SK-N-MC (cell line): ENCODE measurements around the gene CCDC71.
A peak's percentile ranks its signal among the peaks of the same experiment; 100 is the strongest.

Experiments
- DNase-seq: peaks from one replicate; pipeline ENCODE4 v3.0.0-alpha.2; 2011; ENCODE audit warnings: low read depth, low spot score
- H3K27ac ChIP-seq: fragments of 200-600 bp; sonication (generic); 2 replicates; pipeline ENCODE4 v1.5.1; 2016; ENCODE audit warnings: mixed run types
- H3K36me3 ChIP-seq: fragments of 200-600 bp; sonication (generic); 2 replicates; pipeline ENCODE4 v1.6.1; 2017; ENCODE audit warnings: antibody characterized with exemption, low read length, mixed read lengths; ENCODE audit not compliant: insufficient read depth
- H3K4me3 ChIP-seq: fragments of 200-600 bp; sonication (generic); 2 replicates; pipeline ENCODE4 v1.5.1; 2016
- H3K9ac ChIP-seq: fragments of 200-600 bp; sonication (generic); 2 replicates; pipeline ENCODE4 v1.8.0; 2017; ENCODE audit warnings: mixed run types, mixed read lengths; ENCODE audit not compliant: insufficient read length
- H3K9me3 ChIP-seq: fragments of 200-600 bp; sonication (generic); 2 replicates; pipeline ENCODE4 v1.6.1; 2017; ENCODE audit warnings: low read depth, mild to moderate bottlenecking, antibody characterized with exemption, low read length, moderate library complexity, mixed read lengths
- EZH2 ChIP-seq: fragments of 200-600 bp; sonication (generic); IDR thresholded peaks from one replicate; pipeline ENCODE4 v1.6.1; 2017; ENCODE audit warnings: antibody characterized with exemption
- FOXP2 ChIP-seq: optimal IDR thresholded peaks from 2 replicates; pipeline ENCODE3; 2011; ENCODE audit warnings: mild to moderate bottlenecking, moderate library complexity; ENCODE audit not compliant: insufficient read depth; ENCODE audit errors: extremely low read length, control extremely low read depth
- POLR2AphosphoS5 ChIP-seq: IDR thresholded peaks from 2 replicates; pipeline ENCODE4 v1.6.1; 2012; ENCODE audit warnings: mild to moderate bottlenecking, low read depth, low read length, borderline replicate concordance

CCDC71 gene

DNA sequence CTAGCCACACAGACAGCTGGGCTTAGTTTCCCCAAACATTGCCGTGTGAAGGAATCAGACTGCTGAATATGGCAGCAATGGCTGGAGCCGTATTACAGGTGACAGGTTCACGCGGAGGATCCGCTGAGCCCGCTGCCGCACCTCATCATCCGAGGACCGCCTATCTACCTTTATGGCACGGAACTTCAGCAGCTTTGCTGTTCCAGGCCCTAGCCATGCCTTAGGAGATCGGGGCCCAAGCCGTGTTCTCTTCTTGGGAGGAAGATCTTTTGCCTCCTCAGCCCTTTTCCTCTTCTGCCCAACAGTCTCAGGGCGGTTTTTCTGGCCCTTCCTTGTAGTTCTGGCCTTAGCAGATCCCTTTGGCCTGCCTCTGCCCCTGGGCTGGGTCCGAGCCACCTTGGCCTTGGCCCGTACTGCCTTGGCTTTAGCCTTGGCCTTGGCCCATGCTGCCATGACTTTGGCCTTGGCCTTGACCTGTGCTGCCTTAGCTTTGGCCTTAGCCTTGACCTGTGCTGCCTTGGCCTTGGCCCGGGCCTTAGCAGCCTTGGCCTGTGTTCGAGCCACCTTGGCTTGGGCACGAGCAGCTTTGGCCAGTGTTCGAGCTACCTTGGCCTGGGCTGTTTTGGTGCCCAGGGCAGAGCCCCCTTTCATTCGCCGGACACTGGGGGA lies 3.2 kb downstream of the CCDC71 start:
- no peak for TF ChIP-seq FOXP2
- no peak for TF ChIP-seq EZH2
- no peak for TF ChIP-seq POLR2AphosphoS5
- H3K36me3 ChIP-seq = peaks cover 5% of the 10 kb centered on the region; the same call in 1 of the 2 replicates
- H3K9me3 ChIP-seq = no peaks in the 10 kb centered on the region
- H3K27ac ChIP-seq = no peak overlapping the region
- H3K9ac ChIP-seq = no peak overlapping the region
- H3K4me3 ChIP-seq = no peak overlapping the region
- DNase-seq = no peak

- Histone ChIP-seq H3K9ac (no peak overlapping the region), H3K9me3 (no peaks in the 10 kb centered on the region), H3K36me3 (peaks cover 5% of the 10 kb centered on the region; the same call in 1 of the 2 replicates), H3K27ac (no peak overlapping the region), H3K4me3 (no peak overlapping the region)
- DNase-seq = no peak
- TF ChIP-seq EZH2 (no peak), POLR2AphosphoS5 (0 out of 2 replicates have a peak, but pooled peaks have one; percentile 13)
These were observed 4.2 kb downstream of the CCDC71 start for GRCh38 chr3:49161808-49162530.

GRCh38 chr3:49161197-49161596 lies 4.9 kb downstream of the CCDC71 start:
- Histone ChIP-seq H3K36me3 (peaks cover 5% of the 10 kb centered on the region; the same call in 1 of the 2 replicates), H3K4me3 (no peak overlapping the region), H3K9ac (no peak overlapping the region), H3K27ac (no peak overlapping the region), H3K9me3 (no peaks in the 10 kb centered on the region)
- TF ChIP-seq POLR2AphosphoS5 (0 out of 2 replicates have a peak, but pooled peaks have one; percentile 2), FOXP2 (no peak), EZH2 (no peak)
- no peak for DNase-seq

- Histone ChIP-seq H3K9ac (no peak overlapping the region), H3K4me3 (no peak overlapping the region), H3K9me3 (no peaks in the 10 kb centered on the region), H3K36me3 (peaks cover 5% of the 10 kb centered on the region; the same call in 1 of the 2 replicates), H3K27ac (no peak overlapping the region)
- no peak for DNase-seq
- TF ChIP-seq POLR2AphosphoS5 = no peak; the same call in 1 of the 2 replicates
- TF ChIP-seq FOXP2 = no peak
- TF ChIP-seq EZH2 = no peak
These were observed 7.3 kb downstream of the CCDC71 start for GRCh38 chr3:49158792-49159191.

- H3K9me3 ChIP-seq = no peaks in the 10 kb centered on the region
These were observed 7.9 kb downstream of the CCDC71 start for GRCh38 chr3:49158103-49158709.

DNA sequence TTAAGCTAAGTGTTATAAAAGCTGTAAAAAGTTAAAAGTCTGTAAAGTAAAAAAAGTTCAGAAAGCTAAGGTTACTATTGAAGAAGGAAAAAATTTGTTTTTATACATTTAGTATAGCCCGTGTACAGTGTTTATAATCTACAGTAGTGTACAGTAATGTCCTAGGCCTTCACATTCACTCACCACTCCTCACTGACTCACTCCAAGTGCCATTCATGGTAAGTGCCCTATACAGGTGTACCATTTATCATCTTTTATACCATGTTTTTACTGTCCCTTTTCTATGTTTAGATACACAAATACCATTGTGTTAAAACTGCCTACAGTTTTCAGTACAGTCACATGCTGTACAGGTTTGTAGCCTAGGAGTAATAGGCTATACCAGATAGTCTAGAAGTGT lies 8.8 kb downstream of the CCDC71 start:
- Histone ChIP-seq H3K27ac (no peak overlapping the region), H3K4me3 (no peak overlapping the region), H3K36me3 (no peaks in the 10 kb centered on the region), H3K9me3 (no peaks in the 10 kb centered on the region), H3K9ac (no peak overlapping the region)
- DNase-seq = no peak
- no peak for TF ChIP-seq POLR2AphosphoS5
- no peak for TF ChIP-seq FOXP2
- no peak for TF ChIP-seq EZH2

More at GRCh38 chr3:49158103-49158709, 7.9 kb downstream of the CCDC71 start:
- TF ChIP-seq POLR2AphosphoS5 = no peak; the same call in 1 of the 2 replicates
- no peak for TF ChIP-seq FOXP2
- no peak for TF ChIP-seq EZH2
- no peak for DNase-seq
- Histone ChIP-seq H3K9ac (no peak overlapping the region), H3K27ac (no peak overlapping the region), H3K36me3 (no peaks in the 10 kb centered on the region; the same call in 1 of the 2 replicates), H3K4me3 (no peak overlapping the region)

DNA sequence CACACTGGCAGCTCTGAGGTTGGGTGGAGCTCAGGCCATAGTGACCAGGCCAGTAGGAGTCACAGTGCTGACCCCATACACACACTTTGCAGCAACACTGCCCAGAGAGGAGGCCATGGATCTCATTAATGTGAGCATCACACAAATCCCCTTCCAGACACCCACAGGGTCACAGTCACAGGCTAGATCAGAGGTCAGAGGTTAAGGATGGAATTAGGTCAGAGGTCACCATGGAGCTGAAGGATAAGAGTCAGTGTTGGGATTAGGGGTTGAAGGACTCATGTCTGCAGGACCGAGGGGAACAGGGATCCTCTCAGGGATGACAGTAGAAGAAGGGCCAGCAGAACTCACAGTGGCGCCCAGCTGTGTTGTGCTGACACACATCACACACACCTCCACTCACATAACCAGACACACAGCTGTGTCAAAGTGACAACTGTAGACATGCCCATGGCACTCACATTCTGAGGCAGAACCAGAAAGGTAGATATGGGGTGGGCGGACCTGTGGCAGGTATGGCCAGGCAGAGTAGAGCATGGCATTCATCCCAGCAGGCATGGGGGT lies 12.7 kb downstream of the CCDC71 start:
- Histone ChIP-seq H3K9ac (no peak overlapping the region), H3K4me3 (no peak overlapping the region), H3K27ac (no peak overlapping the region), H3K9me3 (no peaks in the 10 kb centered on the region), H3K36me3 (no peaks in the 10 kb centered on the region)
- DNase-seq = no peak
- TF ChIP-seq EZH2 (no peak), FOXP2 (no peak), POLR2AphosphoS5 (no peak)

- Histone ChIP-seq H3K4me3 (no peak overlapping the region), H3K36me3 (no peaks in the 10 kb centered on the region), H3K9me3 (no peaks in the 10 kb centered on the region), H3K27ac (no peak overlapping the region), H3K9ac (no peak overlapping the region)
- TF ChIP-seq FOXP2 (no peak), POLR2AphosphoS5 (no peak), EZH2 (no peak)
- DNase-seq = no peak
These were observed 14.5 kb downstream of the CCDC71 start for GRCh38 chr3:49151610-49152009.
